GM12878 (cell line): ENCODE results near the gene SLC35A5. TPM values are rescaled to one million over a fixed set of nuclear protein-coding genes. Genes with fewer than 3 reads are reported as not detected.

ENCODE experiments used
- ATF7 ChIP-seq: fragments of 450-650 bp; IDR thresholded peaks from 2 replicates; pipeline ENCODE4 v1.6.1; 2016; ENCODE audit warnings: low read depth, mild to moderate bottlenecking
- ELK1 ChIP-seq: IDR thresholded peaks from 2 replicates; pipeline ENCODE4 v1.6.1; 2012; ENCODE audit warnings: low read depth, low read length, improper control_type of control experiment
- ESRRA ChIP-seq: IDR thresholded peaks from 2 replicates; pipeline ENCODE4 v1.6.1; 2012; ENCODE audit warnings: mild to moderate bottlenecking, low read length, improper control_type of control experiment
- ETV6 ChIP-seq, 2 experiments: fragments of 450-650 bp in 1 of 2; IDR thresholded peaks in 1 of 2; conservative IDR thresholded peaks in 1 of 2; 2 replicates each; pipeline ENCODE4 v1.6.1; 2014; ENCODE audit warnings: antibody characterized with exemption in 1 of 2, borderline replicate concordance in 1 of 2, low read depth in 1 of 2, mild to moderate bottlenecking in 1 of 2, moderate library complexity in 1 of 2
- FOXK2 ChIP-seq: fragments of 450-650 bp; IDR thresholded peaks from 2 replicates; pipeline ENCODE4 v1.6.1; 2017; ENCODE audit warnings: mild to moderate bottlenecking, moderate library complexity
- IKZF2 ChIP-seq, 2 experiments: fragments of 450-650 bp; IDR thresholded peaks; 2 replicates each; pipeline ENCODE4 v1.6.1; 2017; ENCODE audit warnings: mild to moderate bottlenecking in 2 of 2, moderate library complexity in 2 of 2
- JUNB ChIP-seq: IDR thresholded peaks from 2 replicates; pipeline ENCODE4 v1.6.1; 2016; ENCODE audit warnings: antibody characterized with exemption, mild to moderate bottlenecking
- KAT2A ChIP-seq: conservative IDR thresholded peaks from 2 replicates; pipeline ENCODE4 v1.6.1; 2011; ENCODE audit warnings: low read depth, low read length; ENCODE audit not compliant: control insufficient read depth
- KDM1A ChIP-seq: fragments of 200-600 bp; sonication (generic); IDR thresholded peaks from 2 replicates; pipeline ENCODE4 v1.6.1; 2016; ENCODE audit warnings: borderline replicate concordance
- MXI1 ChIP-seq: fragments of 150-350 bp; IDR thresholded peaks from 2 replicates; pipeline ENCODE4 v1.6.1; 2011; ENCODE audit warnings: low read depth, mild to moderate bottlenecking, inconsistent platforms, low read length, improper control_type of control experiment
- MYC ChIP-seq: IDR thresholded peaks from 2 replicates; pipeline ENCODE4 v1.6.1; 2011; ENCODE audit warnings: mild to moderate bottlenecking, low read length, moderate library complexity, inconsistent platforms; ENCODE audit not compliant: insufficient read depth, insufficient replicate concordance, insufficient read length, severe bottlenecking
- NFIC ChIP-seq: IDR thresholded peaks from 2 replicates; pipeline ENCODE4 v1.6.1; 2012; ENCODE audit warnings: low read depth, mild to moderate bottlenecking, inconsistent platforms, low read length, moderate library complexity
- NR2C1 ChIP-seq: fragments of 450-650 bp; IDR thresholded peaks from 2 replicates; pipeline ENCODE4 v1.6.1; 2017; ENCODE audit warnings: antibody characterized with exemption, mild to moderate bottlenecking, moderate library complexity
- PAX8 ChIP-seq: fragments of 450-650 bp; IDR thresholded peaks from 2 replicates; pipeline ENCODE4 v1.6.1; 2017; ENCODE audit warnings: mild to moderate bottlenecking, moderate library complexity
- POLR2AphosphoS2 ChIP-seq: IDR thresholded peaks from 2 replicates; pipeline ENCODE4 v1.6.1; 2011; ENCODE audit warnings: low read depth, mild to moderate bottlenecking, low read length, improper control_type of control experiment, moderate library complexity
- RBBP5 ChIP-seq: fragments of 200-600 bp; sonication (generic); conservative IDR thresholded peaks from 2 replicates; pipeline ENCODE4 v1.6.1; 2016
- SIX5 ChIP-seq: IDR thresholded peaks from 2 replicates; pipeline ENCODE4 v1.6.1; 2011; ENCODE audit warnings: mild to moderate bottlenecking, low read depth, low read length, moderate library complexity; ENCODE audit not compliant: severe bottlenecking
- SUPT20H ChIP-seq: IDR thresholded peaks from 2 replicates; pipeline ENCODE4 v1.6.1; 2011; ENCODE audit warnings: low read depth, mild to moderate bottlenecking, low read length, moderate library complexity, borderline replicate concordance; ENCODE audit not compliant: control insufficient read depth
- SUZ12 ChIP-seq: fragments of 200-600 bp; sonication (generic); IDR thresholded peaks from one replicate; pipeline ENCODE4 v1.6.1; 2018; ENCODE audit warnings: antibody characterized with exemption, mild to moderate bottlenecking; ENCODE audit not compliant: unreplicated experiment
- TARDBP ChIP-seq: IDR thresholded peaks from 2 replicates; pipeline ENCODE4 v1.6.1; 2016; ENCODE audit warnings: borderline replicate concordance
- TCF12 ChIP-seq: IDR thresholded peaks from 2 replicates; pipeline ENCODE4 v1.6.1; 2011; ENCODE audit warnings: low read depth, mild to moderate bottlenecking, low read length
- ZNF207 ChIP-seq: fragments of 450-650 bp; IDR thresholded peaks from 2 replicates; pipeline ENCODE4 v1.6.1; 2014; ENCODE audit warnings: antibody characterized with exemption, mild to moderate bottlenecking, borderline replicate concordance
- polyA plus RNA-seq, 11 experiments: library from polyadenylated mRNA; depleted of rRNA in 4 of 11; unstranded in 6 of 11; stranded (reverse) in 5 of 11; fragments of >200 nt; fragmentation: Nextera tagmentation in 4 of 11; fragmentation: Illumina TruSeq in 1 of 11; extraction: Ambion mirVana in 4 of 11; extraction: Trizol in 1 of 11; gene quantifications; 1 replicate in 1 of 11; 2 replicates in 10 of 11; pipeline versions ENCODE4 v1.2.1 to v1.2.3, GENCODE V29; 2011 to 2016; ENCODE audit warnings: inconsistent platforms in 2 of 11, missing spikeins in 2 of 11, low read depth in 1 of 11
- total RNA-seq, 4 experiments: library from RNA; depleted of rRNA in 3 of 4; stranded (reverse); fragments of >200 nt in 3 of 4; fragmentation: Illumina TruSeq in 1 of 4; extraction: Trizol in 1 of 4; gene quantifications; 2 replicates each; pipeline versions ENCODE4 v1.2.1 to v1.2.3, GENCODE V29; 2013 to 2021
- TF ChIP-seq, protein P1 (sequence below): fragments of 450-650 bp; IDR thresholded peaks from 2 replicates; pipeline ENCODE4 v1.6.1; 2014; ENCODE audit warnings: mild to moderate bottlenecking
- TF ChIP-seq, protein P2 (sequence below): IDR thresholded peaks from 2 replicates; pipeline ENCODE4 v1.6.1; 2012; ENCODE audit warnings: low read depth, low read length, improper control_type of control experiment

Gene SLC35A5
- total and polyA plus RNA-seq, 10 of the 15 experiments (the other 5 are each of a cell fraction or from before 2014, with no cell fraction given): 10.9 to 38.1 (median 16.0) TPM

DNA sequence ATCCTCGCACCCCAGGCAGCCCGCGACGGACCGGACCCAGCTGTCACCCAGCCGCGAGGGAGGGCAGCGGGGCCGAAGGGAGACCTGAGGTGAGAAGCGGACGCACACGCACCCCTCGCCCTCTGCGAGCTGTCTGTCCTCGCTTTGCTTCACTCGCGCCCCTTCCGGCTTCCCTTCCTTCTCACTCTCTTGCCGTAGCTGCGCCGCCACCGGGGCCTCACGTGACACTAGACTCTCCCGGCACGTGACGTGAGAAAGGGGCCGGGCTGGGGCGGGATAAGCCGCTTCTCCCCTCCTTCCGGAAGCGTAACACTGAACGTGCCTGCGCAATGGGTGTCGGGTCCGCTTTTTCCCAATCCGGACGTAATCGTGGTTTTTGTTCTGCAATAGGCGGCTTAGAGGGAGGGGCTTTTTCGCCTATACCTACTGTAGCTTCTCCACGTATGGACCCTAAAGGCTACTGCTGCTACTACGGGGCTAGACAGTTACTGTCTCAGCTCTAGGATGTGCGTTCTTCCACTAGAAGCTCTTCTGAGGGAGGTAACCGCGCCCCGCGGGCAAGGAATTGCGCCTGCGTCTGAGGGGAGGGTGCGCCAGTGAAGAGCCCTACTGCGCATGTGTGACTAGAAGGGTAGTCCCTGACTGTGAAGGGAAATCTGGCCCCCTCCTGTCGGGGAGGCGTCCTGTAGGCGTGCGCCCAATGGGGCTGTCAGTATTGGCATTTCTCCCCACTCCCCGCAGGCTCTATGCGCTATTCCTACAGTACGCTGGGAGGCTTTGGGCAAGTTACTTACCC is at the start of gene SLC35A5, which contains the start of gene ATG3 (continued):
- TF ChIP-seq FOXK2 (no peak), KAT2A (no peak), JUNB (no peak), TCF12 (peak; percentile 47; the same call in 1 of the 2 replicates), MYC (no peak), TARDBP (peak; percentile 59; the same call in 1 of the 2 replicates), ATF7 (peak; percentile 84), SIX5 (peak; percentile 67), NR2C1 (no peak), SUZ12 (no peak), ELK1 (peak; percentile 83), ETV6 (conservative IDR thresholded peaks at IDR 0.05 in 1 of 2, IDR thresholded peaks at IDR 0.05 in 1 of 2; ENCODE audit: borderline replicate concordance in 1 of 2, low read depth in 1 of 2) (no peak; a peak in 1 of 4 replicates), SUPT20H (no peak), RBBP5 (no peak), KDM1A (no peak), POLR2AphosphoS2 (peak; percentile 70; the same call in 1 of the 2 replicates), ESRRA (no peak), MXI1 (peak; percentile 21), NFIC (peak; percentile 58; the same call in 1 of the 2 replicates), PAX8 (no peak), IKZF2 (IDR thresholded peaks at IDR 0.05) (peak; percentile 78 to 86), ZNF207 (no peak; the same call in 1 of the 2 replicates)
- TF ChIP-seq, protein P1, sequence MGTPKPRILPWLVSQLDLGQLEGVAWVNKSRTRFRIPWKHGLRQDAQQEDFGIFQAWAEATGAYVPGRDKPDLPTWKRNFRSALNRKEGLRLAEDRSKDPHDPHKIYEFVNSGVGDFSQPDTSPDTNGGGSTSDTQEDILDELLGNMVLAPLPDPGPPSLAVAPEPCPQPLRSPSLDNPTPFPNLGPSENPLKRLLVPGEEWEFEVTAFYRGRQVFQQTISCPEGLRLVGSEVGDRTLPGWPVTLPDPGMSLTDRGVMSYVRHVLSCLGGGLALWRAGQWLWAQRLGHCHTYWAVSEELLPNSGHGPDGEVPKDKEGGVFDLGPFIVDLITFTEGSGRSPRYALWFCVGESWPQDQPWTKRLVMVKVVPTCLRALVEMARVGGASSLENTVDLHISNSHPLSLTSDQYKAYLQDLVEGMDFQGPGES: peak; percentile 16; the same call in 1 of the 2 replicates
- TF ChIP-seq, protein P2, sequence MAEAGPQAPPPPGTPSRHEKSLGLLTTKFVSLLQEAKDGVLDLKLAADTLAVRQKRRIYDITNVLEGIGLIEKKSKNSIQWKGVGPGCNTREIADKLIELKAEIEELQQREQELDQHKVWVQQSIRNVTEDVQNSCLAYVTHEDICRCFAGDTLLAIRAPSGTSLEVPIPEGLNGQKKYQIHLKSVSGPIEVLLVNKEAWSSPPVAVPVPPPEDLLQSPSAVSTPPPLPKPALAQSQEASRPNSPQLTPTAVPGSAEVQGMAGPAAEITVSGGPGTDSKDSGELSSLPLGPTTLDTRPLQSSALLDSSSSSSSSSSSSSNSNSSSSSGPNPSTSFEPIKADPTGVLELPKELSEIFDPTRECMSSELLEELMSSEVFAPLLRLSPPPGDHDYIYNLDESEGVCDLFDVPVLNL: 0 out of 2 replicates have a peak, but pooled peaks have one; percentile 4
